Coronary artery (tissue), 2 donors: ENCODE results near the gene ITPKA.

Experiments
- DNase-seq: peaks from one replicate; pipeline ENCODE4 v3.0.0-alpha.2; 2017; ENCODE audit warnings: low spot score
- H3K27ac ChIP-seq, 2 donors: fragments of 200-600 bp; sonication (generic); one replicate each; pipeline ENCODE4 v1.5.1; 2016 to 2019
- H3K4me3 ChIP-seq: fragments of 200-600 bp; sonication (generic); 2 replicates; pipeline ENCODE4 v1.5.1; 2016; ENCODE audit warnings: mild to moderate bottlenecking, moderate library complexity
- TF ChIP-seq, protein P1 (sequence below): fragments of 200-600 bp; sonication (generic); IDR thresholded peaks from one replicate; pipeline ENCODE4 v1.5.1; 2019; ENCODE audit warnings: antibody characterized with exemption

The ITPKA gene

DNA sequence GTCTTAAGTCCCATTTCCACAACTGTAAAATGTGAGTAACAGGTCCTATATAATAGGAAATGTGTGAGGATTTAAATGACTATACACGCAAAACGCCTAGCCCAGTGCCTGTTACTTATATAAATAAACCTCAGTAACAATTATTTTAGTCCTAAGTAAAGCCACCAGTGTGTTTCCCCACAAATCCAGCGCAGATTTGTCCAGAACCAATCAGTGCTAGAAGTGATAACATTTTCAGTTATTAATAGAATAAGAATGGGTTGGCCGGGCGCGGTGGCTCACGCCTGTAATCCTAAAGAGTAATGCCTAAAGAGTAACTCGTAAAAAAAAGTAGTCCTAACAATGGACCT, 49.8 kb downstream of the ITPKA start:
- TF ChIP-seq, protein P1, sequence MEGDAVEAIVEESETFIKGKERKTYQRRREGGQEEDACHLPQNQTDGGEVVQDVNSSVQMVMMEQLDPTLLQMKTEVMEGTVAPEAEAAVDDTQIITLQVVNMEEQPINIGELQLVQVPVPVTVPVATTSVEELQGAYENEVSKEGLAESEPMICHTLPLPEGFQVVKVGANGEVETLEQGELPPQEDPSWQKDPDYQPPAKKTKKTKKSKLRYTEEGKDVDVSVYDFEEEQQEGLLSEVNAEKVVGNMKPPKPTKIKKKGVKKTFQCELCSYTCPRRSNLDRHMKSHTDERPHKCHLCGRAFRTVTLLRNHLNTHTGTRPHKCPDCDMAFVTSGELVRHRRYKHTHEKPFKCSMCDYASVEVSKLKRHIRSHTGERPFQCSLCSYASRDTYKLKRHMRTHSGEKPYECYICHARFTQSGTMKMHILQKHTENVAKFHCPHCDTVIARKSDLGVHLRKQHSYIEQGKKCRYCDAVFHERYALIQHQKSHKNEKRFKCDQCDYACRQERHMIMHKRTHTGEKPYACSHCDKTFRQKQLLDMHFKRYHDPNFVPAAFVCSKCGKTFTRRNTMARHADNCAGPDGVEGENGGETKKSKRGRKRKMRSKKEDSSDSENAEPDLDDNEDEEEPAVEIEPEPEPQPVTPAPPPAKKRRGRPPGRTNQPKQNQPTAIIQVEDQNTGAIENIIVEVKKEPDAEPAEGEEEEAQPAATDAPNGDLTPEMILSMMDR, result no peak
- Histone ChIP-seq H3K4me3 (peak overlapping the region; percentile 97), H3K27ac (peak overlapping the region in 1 of 2 donors; percentile 77)
- no peak for DNase-seq

DNA sequence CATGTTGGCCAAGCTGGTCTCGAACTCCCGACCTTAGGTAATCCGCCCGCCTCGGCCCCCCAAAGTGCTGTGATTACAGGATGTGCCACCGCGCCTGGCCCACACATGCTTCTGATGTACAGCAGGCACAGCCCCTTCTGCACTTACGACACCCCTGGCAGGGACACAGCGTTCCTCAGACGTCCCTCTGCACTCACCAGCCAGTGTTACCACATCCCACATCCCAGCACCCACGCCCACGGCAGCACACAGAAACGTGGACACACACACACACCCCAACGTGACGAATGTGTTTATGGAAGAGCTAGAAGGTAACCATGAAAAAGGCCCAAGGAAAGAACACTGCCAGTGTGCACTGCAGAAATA, 51.0 kb downstream of the ITPKA start:
- TF ChIP-seq, protein P1, result no peak
- Histone ChIP-seq H3K27ac (peak overlapping the region in 1 of 2 donors; percentile 77), H3K4me3 (peak overlapping the region; percentile 97)
- DNase-seq, result no peak

DNA sequence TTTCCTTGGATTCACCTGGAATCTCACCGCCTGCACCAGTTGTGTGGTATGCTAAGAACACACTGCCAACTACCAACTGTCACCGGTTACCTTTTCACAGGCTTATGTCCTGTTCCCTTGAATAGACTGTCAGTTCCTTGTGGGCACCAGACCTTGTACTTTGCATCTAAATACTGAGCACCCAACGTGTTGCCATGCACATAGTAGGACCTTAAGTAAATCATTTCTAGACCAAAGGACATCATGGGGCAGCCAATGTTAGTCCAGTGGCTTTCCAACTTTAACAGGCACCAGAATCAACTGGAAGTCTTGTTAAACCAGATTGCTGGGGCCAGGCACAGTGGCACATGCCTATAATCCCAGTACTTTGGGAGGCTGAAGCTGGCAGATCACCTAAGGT, 51.5 kb downstream of the ITPKA start:
- Histone ChIP-seq H3K4me3 (no peak overlapping the region), H3K27ac (no peak overlapping the region)
- TF ChIP-seq, protein P1, result no peak
- no peak for DNase-seq

DNA sequence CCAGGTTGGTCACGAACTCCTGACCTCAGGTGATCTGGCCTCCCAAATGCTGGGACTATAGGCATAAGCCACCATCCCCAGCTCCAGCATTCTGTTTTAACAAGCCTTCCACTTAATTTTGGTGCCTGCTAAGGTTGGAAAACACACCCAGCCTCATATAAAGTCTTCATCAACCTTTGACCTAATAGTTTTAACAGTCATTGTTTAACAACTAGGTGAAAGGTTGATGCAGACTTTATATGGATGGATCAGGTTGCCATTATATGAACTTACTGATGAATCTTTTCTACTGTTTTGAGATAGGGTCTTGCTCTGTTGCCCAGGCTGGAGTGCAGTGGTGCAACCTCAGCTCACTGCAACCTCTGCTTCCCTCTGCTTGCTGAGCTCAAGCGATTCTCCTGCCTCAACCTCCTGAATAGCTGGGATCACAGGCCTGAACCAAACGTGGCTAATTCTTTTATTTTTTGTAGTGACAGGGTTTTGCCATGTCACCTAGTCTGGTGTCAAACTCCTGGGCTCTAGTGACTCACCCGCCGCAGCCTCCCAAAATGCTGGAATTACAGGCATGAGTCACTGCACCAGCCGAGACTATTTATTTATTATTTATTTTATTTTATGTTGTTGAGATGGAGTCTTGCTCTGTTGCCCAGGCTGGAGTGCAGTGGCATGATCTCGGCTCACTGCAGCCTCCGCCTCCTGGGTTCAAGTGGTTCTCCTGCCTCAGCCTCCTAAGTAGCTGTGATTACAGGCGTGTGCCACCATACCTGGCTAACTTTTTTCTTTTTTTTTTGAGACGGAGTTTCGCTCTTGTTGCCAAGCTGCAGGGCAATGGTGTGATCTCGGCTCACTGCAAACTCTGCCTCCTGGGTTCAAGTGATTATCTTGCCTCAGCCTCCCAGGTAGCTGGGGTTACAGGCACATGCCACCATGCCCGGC, 53.4 kb downstream of the ITPKA start:
- Histone ChIP-seq H3K4me3 (no peak overlapping the region), H3K27ac (no peak overlapping the region)
- DNase-seq, result no peak
- TF ChIP-seq, protein P1, result no peak

DNA sequence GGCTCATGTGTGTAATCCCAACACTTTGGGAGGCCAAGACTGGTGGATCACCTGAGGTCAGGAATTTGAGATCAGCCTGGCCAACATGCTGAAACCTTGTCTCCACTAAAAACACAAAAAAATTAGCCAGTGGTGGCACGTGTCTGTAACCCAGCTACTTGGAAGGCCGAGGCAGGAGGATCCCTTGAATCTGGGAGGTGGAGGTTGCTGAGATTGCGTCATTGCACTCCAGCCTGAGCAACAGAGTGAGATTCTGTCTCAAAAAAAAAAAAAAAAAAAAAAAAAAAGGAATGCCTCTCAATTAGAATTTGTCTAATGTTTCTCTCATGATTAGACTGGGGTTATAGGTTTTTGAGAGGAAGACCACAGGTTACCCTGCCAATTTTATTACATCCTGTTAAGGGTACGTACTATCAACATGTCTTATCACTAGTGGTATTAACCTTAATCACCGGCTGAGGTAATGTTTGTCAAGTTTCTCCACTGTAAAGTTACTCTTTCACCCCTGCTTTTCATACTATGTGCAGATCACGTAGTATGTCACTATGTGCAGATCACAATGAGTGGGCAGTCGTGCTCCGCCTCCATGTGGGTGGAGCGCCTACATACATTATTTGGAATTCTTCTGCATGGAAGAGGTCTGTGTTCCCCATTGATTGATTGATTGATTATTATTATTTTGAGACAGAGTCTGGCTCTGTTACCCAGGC, 56.5 kb downstream of the ITPKA start:
- no peak overlapping the region for H3K4me3 ChIP-seq
- DNase-seq, result no peak
- H3K27ac ChIP-seq, result no peak overlapping the region
- TF ChIP-seq, protein P1, result no peak
